ENCODE data around the gene SLC28A3.
A peak's percentile ranks its signal among the peaks of the same experiment; 100 is the strongest.

SLC28A3 gene

GRCh38 chr9:84319632-84320031, 20.9 kb downstream of the SLC28A3 start:
- no peak overlapping the region for H3K9ac ChIP-seq (ENCODE audit: low read depth, low read length, poor library complexity, severe bottlenecking)
- H3K4me3 ChIP-seq (ENCODE audit: low read length, poor library complexity, severe bottlenecking): no peak overlapping the region
- H3K9me2 ChIP-seq (replicated peaks; ENCODE audit: low read depth, low read length): no peaks in the 10 kb centered on the region
- H3K36me3 ChIP-seq (ENCODE audit: insufficient read depth, low read length): no peaks in the 10 kb centered on the region
- no peaks in the 10 kb centered on the region for H3K79me2 ChIP-seq (ENCODE audit: insufficient read depth, low read length)
- H3K4me1 ChIP-seq (ENCODE audit: insufficient read depth, low read length, poor library complexity, severe bottlenecking): no peaks in the 10 kb centered on the region
- no peaks in the 10 kb centered on the region for H3K27me3 ChIP-seq (ENCODE audit: insufficient read depth, low read length, poor library complexity, severe bottlenecking)
- no peaks in the 10 kb centered on the region for H4K20me1 ChIP-seq (ENCODE audit: insufficient read depth, low read length, poor library complexity, severe bottlenecking)
- no peaks in the 10 kb centered on the region for H3K9me3 ChIP-seq (ENCODE audit: insufficient read depth, low read depth, low read length)
- TF ChIP-seq CTCF (conservative IDR thresholded peaks at IDR 0.05; ENCODE audit: low read length): no peak
- TF ChIP-seq EZH2phosphoT487 (IDR thresholded peaks at IDR 0.05; ENCODE audit: borderline replicate concordance): no peak
- no peaks in the 10 kb centered on the region for H3F3A ChIP-seq (ENCODE audit: low read depth)
- H3K4me2 ChIP-seq (ENCODE audit: low read depth, low read length, poor library complexity, severe bottlenecking): no peak overlapping the region
- H2AFZ ChIP-seq (ENCODE audit: low read length): no peak overlapping the region

GRCh38 chr9:84318981-84319380, 21.6 kb downstream of the SLC28A3 start:
- Histone ChIP-seq H2AFZ (ENCODE audit: low read length) (no peak overlapping the region), H3K79me2 (ENCODE audit: insufficient read depth, low read length) (no peaks in the 10 kb centered on the region), H3K27me3 (ENCODE audit: insufficient read depth, low read length, poor library complexity, severe bottlenecking) (no peaks in the 10 kb centered on the region), H3F3A (ENCODE audit: low read depth) (no peaks in the 10 kb centered on the region), H4K20me1 (ENCODE audit: insufficient read depth, low read length, poor library complexity, severe bottlenecking) (no peaks in the 10 kb centered on the region), H3K9me3 (ENCODE audit: insufficient read depth, low read depth, low read length) (no peaks in the 10 kb centered on the region), H3K9me2 (replicated peaks; ENCODE audit: low read depth, low read length) (no peaks in the 10 kb centered on the region), H3K4me1 (ENCODE audit: insufficient read depth, low read length, poor library complexity, severe bottlenecking) (no peaks in the 10 kb centered on the region), H3K9ac (ENCODE audit: low read depth, low read length, poor library complexity, severe bottlenecking) (no peak overlapping the region), H3K36me3 (ENCODE audit: insufficient read depth, low read length) (no peaks in the 10 kb centered on the region), H3K4me3 (ENCODE audit: low read length, poor library complexity, severe bottlenecking) (no peak overlapping the region), H3K4me2 (ENCODE audit: low read depth, low read length, poor library complexity, severe bottlenecking) (no peak overlapping the region)
- TF ChIP-seq EZH2phosphoT487 (IDR thresholded peaks at IDR 0.05; ENCODE audit: borderline replicate concordance) (no peak), CTCF (conservative IDR thresholded peaks at IDR 0.05; ENCODE audit: low read length) (no peak)

- Histone ChIP-seq H2AFZ (ENCODE audit: low read length) (no peak overlapping the region), H3K36me3 (ENCODE audit: insufficient read depth, low read length) (no peaks in the 10 kb centered on the region), H3K4me3 (ENCODE audit: low read length, poor library complexity, severe bottlenecking) (no peak overlapping the region), H3K9ac (ENCODE audit: low read depth, low read length, poor library complexity, severe bottlenecking) (no peak overlapping the region), H3K9me3 (ENCODE audit: insufficient read depth, low read depth, low read length) (no peaks in the 10 kb centered on the region), H4K20me1 (ENCODE audit: insufficient read depth, low read length, poor library complexity, severe bottlenecking) (no peaks in the 10 kb centered on the region), H3F3A (ENCODE audit: low read depth) (no peaks in the 10 kb centered on the region), H3K27me3 (ENCODE audit: insufficient read depth, low read length, poor library complexity, severe bottlenecking) (no peaks in the 10 kb centered on the region), H3K9me2 (replicated peaks; ENCODE audit: low read depth, low read length) (no peaks in the 10 kb centered on the region), H3K79me2 (ENCODE audit: insufficient read depth, low read length) (no peaks in the 10 kb centered on the region), H3K4me1 (ENCODE audit: insufficient read depth, low read length, poor library complexity, severe bottlenecking) (no peaks in the 10 kb centered on the region), H3K4me2 (ENCODE audit: low read depth, low read length, poor library complexity, severe bottlenecking) (no peak overlapping the region)
- TF ChIP-seq EZH2phosphoT487 (IDR thresholded peaks at IDR 0.05; ENCODE audit: borderline replicate concordance) (no peak), CTCF (conservative IDR thresholded peaks at IDR 0.05; ENCODE audit: low read length) (peak; percentile 50)
Observed at GRCh38 chr9:84317563-84317962, 23.0 kb downstream of the SLC28A3 start.
